Stimulated activated naive CD8-positive, alpha-beta T cell treated with anti-CD3 and anti-CD28 coated beads, Interleukin-15, Interleukin-2, amounts not matched to agents 100 ng/mL and 50 ng/mL, for 24 hours (primary cell): ENCODE data around the gene SCAMP3.
"Not testable (repeated sequence)": the region's sequence is repeated elsewhere in the genome, so short reads cannot be mapped to it uniquely, and the experiment has no call there.

Experiments used
- H3K27ac Mint-ChIP-seq: one replicate; pipeline ENCODE4 v1.8.0; 2021; ENCODE audit warnings: mild to moderate bottlenecking, mixed read lengths
- H3K27me3 Mint-ChIP-seq: one replicate; pipeline ENCODE4 v1.8.0; 2021; ENCODE audit warnings: mixed read lengths
- H3K36me3 Mint-ChIP-seq: one replicate; pipeline ENCODE4 v1.8.0; 2021; ENCODE audit warnings: low read depth, mixed read lengths
- H3K4me1 Mint-ChIP-seq: one replicate; pipeline ENCODE4 v1.8.0; 2021; ENCODE audit warnings: low read depth, mixed read lengths
- H3K4me3 Mint-ChIP-seq: one replicate; pipeline ENCODE4 v1.8.0; 2021; ENCODE audit warnings: mild to moderate bottlenecking, mixed read lengths
- H3K9me3 Mint-ChIP-seq: one replicate; pipeline ENCODE4 v1.8.0; 2021; ENCODE audit warnings: mixed read lengths

The SCAMP3 gene

DNA sequence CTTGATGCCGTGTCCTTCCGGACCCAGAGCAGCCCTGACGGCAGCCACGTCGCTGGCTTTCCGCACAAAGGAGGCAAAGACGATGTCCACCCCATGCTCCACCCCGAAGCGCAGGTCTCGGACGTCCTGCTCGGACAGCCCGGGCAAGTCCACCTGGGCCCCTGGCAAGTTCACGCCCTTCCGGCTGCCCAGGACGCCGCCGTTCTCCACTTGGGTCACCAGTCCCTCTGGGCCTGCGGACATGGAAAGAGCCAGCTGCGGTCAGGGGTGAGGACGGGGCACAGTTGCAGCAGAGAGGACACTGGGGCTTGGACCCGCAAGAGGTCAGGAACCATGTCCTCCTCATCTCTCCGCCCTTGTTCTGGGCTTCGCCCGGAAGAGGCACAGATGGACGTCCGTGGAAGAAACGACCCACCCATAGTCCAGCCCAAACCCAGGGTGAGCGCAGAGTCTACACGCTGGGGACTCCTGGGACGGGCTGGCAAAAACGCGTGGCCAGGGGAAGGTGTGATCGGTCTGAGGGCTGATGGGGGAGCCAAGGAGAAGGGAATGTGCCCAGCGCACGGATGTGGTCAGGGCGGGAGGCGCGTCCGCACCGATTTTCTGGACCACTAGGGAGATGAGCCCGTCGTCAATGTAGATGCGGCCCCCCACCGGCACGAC, 32.5 kb upstream of the SCAMP3 start:
- no peak overlapping the region for H3K27ac Mint-ChIP-seq
- no peak overlapping the region for H3K4me3 Mint-ChIP-seq
- H3K9me3 Mint-ChIP-seq, result no peaks in the 10 kb centered on the region
- no peaks in the 10 kb centered on the region for H3K36me3 Mint-ChIP-seq
- peaks cover 42% of the 10 kb centered on the region for H3K27me3 Mint-ChIP-seq
- H3K4me1 Mint-ChIP-seq, result peaks cover 3% of the 10 kb centered on the region

DNA sequence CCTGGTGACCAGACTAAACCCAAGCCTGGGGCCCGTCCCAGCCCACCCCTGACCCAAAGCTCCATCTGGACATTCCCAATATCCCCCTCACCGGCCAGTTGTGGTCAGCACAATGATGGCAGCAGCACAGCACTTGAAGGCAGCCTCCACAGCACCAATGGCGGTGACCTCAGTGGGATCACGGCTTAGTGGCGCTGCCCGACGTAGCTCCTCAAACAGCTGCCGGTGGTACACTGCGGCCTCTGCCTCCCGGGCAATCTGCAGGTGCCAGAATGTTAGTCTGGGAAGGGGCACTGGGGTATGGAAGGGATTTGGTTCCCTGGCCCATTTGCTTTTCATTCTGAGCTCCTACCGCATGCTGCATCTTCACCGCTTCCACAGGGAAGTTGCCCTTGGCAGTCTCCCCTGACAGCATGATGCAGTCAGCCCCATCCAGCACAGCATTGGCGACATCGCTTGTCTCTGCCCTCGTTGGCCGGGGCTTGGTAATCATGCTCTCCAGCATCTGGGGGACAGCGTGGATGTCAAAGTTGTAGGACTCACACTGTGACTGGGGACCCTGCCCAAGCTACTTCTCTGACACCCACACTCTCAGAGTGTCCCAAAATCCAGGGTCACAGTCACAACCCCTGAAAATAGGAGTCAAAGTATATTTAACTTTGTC, 31.1 kb upstream of the SCAMP3 start:
- H3K27me3 Mint-ChIP-seq, result peaks cover 42% of the 10 kb centered on the region
- H3K36me3 Mint-ChIP-seq, result no peaks in the 10 kb centered on the region
- H3K4me1 Mint-ChIP-seq, result peaks cover 3% of the 10 kb centered on the region

DNA sequence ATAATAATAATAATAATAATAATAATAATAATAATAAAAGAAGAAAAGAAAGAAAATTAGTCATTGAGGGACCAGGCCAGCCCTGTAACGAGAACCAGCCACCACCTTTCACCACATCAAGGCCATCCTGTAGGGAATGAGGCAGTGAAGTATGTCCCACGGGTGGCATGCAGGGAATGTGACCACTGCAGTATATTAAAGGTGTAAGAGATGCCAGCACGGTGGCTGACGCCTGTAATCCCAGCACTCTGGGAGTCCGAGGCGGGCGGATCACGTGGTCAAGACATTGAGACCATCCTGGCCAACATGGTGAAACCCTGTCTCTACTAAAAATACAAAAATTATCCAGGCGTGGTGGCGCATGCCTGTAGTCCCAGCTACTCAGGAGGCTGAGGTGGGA, 28.8 kb upstream of the SCAMP3 start:
- not testable (repeated sequence) for H3K9me3 Mint-ChIP-seq

More for the DNA sequence above, 31.1 kb upstream of the SCAMP3 start:
- Mint-ChIP-seq H3K27ac (no peak overlapping the region), H3K9me3 (no peaks in the 10 kb centered on the region), H3K4me3 (no peak overlapping the region)

DNA sequence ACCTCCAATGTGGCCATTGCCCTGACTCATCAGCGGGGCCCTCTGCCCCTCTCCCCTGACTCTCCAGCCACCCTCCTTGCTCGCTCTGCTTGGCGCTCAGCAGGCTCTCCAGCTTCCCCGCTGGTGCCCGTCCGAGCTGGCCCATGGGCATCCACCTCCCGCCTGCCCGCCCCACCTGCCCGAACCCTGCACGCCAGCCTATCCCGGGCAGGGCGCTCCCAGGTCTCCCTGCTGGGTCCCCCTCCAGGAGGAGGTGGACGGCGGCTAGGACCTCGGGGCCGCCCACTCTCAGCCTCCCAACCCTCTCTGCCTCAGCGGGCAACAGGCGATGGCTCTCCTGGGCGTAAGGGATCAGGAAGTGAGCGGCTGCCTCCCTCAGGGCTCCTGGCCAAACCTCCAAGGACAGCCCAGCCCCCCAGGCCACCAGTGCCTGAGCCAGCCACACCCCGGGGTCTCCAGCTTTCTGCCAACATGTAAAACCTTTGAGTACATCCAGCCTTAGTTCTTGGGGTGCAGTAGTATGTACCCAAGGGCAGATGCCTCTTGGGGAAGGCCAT, 25.9 kb upstream of the SCAMP3 start:
- no peaks in the 10 kb centered on the region for H3K4me1 Mint-ChIP-seq
- H3K4me3 Mint-ChIP-seq, result no peak overlapping the region
- H3K27me3 Mint-ChIP-seq, result no peaks in the 10 kb centered on the region
- no peak overlapping the region for H3K27ac Mint-ChIP-seq
- no peaks in the 10 kb centered on the region for H3K36me3 Mint-ChIP-seq
- H3K9me3 Mint-ChIP-seq, result no peaks in the 10 kb centered on the region

More for the DNA sequence above, 28.8 kb upstream of the SCAMP3 start:
- peaks cover 24% of the 10 kb centered on the region for H3K27me3 Mint-ChIP-seq
- not testable (repeated sequence) for H3K36me3 Mint-ChIP-seq, H3K4me3 Mint-ChIP-seq, H3K27ac Mint-ChIP-seq, H3K4me1 Mint-ChIP-seq

DNA sequence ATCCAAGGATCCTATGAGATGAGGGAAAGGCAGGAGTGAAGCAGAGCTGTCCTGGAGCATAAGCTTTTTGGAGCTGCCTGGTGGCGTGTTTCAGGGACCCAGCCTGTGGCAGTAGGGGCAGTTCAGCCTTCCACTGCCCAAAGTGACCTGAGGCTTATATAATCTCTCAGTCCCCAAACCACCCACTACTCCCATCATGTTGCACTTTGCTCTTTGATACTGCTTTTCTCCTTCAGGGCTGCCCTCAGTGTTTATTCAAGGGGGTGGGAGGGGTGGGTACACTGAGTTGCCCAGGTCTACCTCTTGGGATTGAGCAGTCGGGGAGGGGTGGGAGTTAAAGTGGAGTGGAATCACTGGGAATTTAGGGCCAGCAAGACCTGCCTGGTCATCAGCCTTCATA, 24.4 kb upstream of the SCAMP3 start:
- Mint-ChIP-seq H3K36me3 (no peaks in the 10 kb centered on the region), H3K4me1 (no peaks in the 10 kb centered on the region), H3K4me3 (no peak overlapping the region), H3K27me3 (no peaks in the 10 kb centered on the region), H3K9me3 (no peaks in the 10 kb centered on the region), H3K27ac (no peak overlapping the region)

DNA sequence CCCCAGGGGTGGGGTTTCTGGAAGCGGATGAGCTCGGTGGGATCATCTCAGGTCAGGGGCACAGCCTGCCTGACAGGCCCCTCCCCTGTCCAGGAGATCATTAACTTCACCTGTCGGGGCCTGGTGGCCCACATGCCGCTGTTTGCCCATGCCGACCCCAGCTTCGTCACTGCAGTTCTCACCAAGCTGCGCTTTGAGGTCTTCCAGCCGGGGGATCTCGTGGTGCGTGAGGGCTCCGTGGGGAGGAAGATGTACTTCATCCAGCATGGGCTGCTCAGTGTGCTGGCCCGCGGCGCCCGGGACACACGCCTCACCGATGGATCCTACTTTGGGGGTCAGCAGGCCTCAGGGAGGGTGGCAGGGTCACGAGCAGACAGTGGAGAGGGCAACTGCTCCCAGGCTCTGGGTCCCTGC, 23.5 kb upstream of the SCAMP3 start:
- H3K9me3 Mint-ChIP-seq, result no peaks in the 10 kb centered on the region
- H3K27ac Mint-ChIP-seq, result no peak overlapping the region
- no peaks in the 10 kb centered on the region for H3K27me3 Mint-ChIP-seq
- H3K36me3 Mint-ChIP-seq, result no peaks in the 10 kb centered on the region
- H3K4me3 Mint-ChIP-seq, result no peak overlapping the region
- H3K4me1 Mint-ChIP-seq, result no peaks in the 10 kb centered on the region

DNA sequence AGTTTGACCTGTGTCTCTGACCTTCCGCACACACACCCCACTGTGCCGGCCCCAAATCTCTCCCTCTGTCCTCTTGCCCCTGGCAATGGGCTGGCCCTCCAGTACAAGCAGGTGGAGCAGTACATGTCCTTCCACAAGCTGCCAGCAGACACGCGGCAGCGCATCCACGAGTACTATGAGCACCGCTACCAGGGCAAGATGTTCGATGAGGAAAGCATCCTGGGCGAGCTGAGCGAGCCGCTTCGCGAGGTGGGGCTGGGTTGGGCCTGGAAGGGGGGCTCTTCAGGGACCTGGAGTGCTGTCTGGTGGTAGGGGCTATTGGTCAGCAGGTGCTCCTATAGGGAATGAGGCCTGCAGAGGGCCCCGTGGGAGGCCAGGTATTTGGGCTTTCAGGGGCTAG, 22.9 kb upstream of the SCAMP3 start:
- H3K4me3 Mint-ChIP-seq, result no peak overlapping the region
- no peaks in the 10 kb centered on the region for H3K36me3 Mint-ChIP-seq
- H3K9me3 Mint-ChIP-seq, result no peaks in the 10 kb centered on the region
- no peak overlapping the region for H3K27ac Mint-ChIP-seq
- no peaks in the 10 kb centered on the region for H3K27me3 Mint-ChIP-seq
- no peaks in the 10 kb centered on the region for H3K4me1 Mint-ChIP-seq

DNA sequence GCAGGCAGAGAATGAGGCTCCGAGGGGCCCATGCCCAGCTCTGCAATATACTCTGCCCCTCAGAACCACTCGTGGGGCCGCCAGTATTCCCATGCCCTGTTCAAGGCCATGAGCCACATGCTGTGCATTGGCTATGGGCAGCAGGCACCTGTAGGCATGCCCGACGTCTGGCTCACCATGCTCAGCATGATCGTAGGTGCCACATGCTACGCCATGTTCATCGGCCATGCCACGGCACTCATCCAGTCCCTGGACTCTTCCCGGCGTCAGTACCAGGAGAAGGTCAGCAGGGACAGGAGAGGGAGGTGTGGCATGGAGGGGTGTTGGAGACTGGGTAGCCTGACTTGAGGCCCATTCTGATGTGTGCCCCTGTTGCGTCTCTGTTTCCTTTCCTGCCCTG, 22.3 kb upstream of the SCAMP3 start:
- Mint-ChIP-seq H3K9me3 (no peaks in the 10 kb centered on the region), H3K36me3 (no peaks in the 10 kb centered on the region), H3K4me3 (no peak overlapping the region), H3K27me3 (no peaks in the 10 kb centered on the region), H3K4me1 (no peaks in the 10 kb centered on the region), H3K27ac (no peak overlapping the region)

DNA sequence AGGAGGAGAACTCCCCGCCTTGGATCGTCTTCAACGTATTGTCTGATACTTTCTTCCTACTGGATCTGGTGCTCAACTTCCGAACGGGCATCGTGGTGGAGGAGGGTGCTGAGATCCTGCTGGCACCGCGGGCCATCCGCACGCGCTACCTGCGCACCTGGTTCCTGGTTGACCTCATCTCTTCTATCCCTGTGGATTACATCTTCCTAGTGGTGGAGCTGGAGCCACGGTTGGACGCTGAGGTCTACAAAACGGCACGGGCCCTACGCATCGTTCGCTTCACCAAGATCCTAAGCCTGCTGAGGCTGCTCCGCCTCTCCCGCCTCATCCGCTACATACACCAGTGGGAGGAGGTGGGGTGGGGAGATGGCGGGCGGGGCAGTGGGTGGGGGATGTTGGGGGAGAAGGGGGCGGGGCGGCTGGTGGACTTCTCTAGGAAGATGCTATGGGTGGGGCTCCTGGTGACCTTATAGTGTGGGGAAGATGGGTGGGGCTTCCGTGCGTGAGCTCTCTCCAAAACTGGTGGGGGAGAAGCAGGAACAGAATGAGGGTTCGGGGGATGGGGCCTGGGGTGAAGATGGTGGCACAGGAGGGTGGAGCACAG, 20.4 kb upstream of the SCAMP3 start:
- H3K27ac Mint-ChIP-seq, result no peak overlapping the region
- H3K4me3 Mint-ChIP-seq, result no peak overlapping the region
- H3K36me3 Mint-ChIP-seq, result no peaks in the 10 kb centered on the region
- peaks cover 9% of the 10 kb centered on the region for H3K4me1 Mint-ChIP-seq
- no peaks in the 10 kb centered on the region for H3K9me3 Mint-ChIP-seq
- H3K27me3 Mint-ChIP-seq, result no peaks in the 10 kb centered on the region

DNA sequence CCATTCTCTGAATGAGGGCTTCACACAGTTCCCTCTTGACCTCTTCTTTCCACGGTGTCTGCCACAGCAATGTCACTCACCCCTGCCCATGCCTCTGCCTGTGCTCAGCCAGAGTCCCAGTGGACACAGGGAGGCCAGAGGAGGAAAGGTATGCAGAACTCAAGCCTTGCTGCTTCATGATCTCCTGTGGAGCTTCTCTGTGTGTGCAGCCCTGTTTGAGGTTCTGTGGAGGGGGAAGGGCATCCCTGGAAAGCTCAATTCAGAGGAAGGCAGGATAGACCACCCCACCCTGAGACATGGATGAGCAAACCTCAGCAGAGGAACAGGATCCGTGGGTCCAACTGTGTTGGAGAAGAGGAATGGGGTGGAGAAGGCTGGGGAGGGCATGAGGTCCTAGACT, 17.1 kb upstream of the SCAMP3 start:
- Mint-ChIP-seq H3K36me3 (no peaks in the 10 kb centered on the region), H3K9me3 (no peaks in the 10 kb centered on the region), H3K27ac (no peak overlapping the region)

DNA sequence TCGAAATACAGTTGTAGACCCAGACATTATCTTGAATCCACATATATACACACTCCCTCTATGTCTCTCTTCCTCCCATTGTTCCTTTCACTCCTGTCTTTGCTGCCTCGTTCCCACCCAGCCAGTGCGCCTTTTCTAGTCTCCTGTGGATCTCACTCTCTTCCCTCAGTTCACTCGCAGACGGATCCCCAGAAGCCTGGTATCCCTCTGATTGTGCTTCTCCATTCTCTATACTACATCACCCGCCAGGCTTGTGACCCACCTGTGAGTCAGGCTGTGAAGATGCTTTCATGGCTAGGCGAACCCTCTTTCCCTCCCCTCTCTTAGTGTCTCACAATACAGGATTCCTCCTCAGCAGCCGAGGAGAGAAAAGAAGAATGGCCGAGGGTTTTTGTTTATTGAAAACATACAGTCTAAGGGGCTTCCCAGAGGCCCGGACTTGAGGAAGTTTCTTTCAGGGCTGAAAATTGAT, 16.6 kb upstream of the SCAMP3 start:
- Mint-ChIP-seq H3K27me3 (no peaks in the 10 kb centered on the region), H3K4me1 (peaks cover 28% of the 10 kb centered on the region), H3K27ac (no peak overlapping the region), H3K9me3 (no peaks in the 10 kb centered on the region), H3K36me3 (no peaks in the 10 kb centered on the region), H3K4me3 (peak overlapping the region; percentile 75)

More for the DNA sequence above, 17.1 kb upstream of the SCAMP3 start:
- peaks cover 25% of the 10 kb centered on the region for H3K4me1 Mint-ChIP-seq
- no peak overlapping the region for H3K4me3 Mint-ChIP-seq
- H3K27me3 Mint-ChIP-seq, result no peaks in the 10 kb centered on the region

DNA sequence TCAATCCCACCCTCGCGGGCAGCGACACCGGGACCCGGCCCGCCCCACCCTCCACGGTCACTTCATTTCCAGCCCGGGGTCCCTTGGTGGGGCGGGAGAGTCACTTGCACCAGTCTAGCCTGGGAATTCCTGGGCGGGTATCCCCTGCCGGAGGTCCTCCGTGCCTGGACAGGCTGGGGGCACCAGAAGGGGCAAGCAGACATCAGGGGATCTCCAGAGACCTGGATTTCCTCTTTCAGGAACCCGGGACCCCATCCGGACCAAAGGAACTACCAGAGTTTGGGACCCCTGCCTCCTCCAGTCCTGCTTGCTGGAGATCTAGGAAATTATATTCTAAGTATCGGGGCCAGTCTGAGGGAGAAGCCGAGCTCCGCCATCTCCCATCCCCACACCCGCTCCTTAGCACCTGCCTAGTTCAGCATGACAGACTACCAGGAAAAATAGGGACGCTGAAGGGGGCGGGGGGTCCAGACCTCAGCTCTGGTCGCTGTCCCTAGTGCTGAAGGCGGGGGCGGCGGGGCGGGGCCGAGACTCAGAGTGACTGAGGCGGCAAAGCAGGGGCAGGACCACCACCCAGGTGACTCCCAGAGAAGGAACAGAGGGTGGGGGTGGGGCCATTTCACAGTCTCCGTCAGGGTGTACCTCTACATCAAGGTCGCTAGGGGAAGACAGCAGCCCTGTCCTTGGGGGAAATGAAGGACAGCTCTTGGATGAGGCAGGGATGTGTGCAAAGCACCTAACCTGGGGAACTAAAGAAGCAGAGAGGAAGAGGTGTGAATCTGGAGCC, 15.9 kb upstream of the SCAMP3 start:
- Mint-ChIP-seq H3K27ac (no peak overlapping the region), H3K9me3 (no peaks in the 10 kb centered on the region), H3K36me3 (no peaks in the 10 kb centered on the region), H3K4me3 (peak overlapping the region; percentile 75), H3K27me3 (no peaks in the 10 kb centered on the region), H3K4me1 (peaks cover 29% of the 10 kb centered on the region)

DNA sequence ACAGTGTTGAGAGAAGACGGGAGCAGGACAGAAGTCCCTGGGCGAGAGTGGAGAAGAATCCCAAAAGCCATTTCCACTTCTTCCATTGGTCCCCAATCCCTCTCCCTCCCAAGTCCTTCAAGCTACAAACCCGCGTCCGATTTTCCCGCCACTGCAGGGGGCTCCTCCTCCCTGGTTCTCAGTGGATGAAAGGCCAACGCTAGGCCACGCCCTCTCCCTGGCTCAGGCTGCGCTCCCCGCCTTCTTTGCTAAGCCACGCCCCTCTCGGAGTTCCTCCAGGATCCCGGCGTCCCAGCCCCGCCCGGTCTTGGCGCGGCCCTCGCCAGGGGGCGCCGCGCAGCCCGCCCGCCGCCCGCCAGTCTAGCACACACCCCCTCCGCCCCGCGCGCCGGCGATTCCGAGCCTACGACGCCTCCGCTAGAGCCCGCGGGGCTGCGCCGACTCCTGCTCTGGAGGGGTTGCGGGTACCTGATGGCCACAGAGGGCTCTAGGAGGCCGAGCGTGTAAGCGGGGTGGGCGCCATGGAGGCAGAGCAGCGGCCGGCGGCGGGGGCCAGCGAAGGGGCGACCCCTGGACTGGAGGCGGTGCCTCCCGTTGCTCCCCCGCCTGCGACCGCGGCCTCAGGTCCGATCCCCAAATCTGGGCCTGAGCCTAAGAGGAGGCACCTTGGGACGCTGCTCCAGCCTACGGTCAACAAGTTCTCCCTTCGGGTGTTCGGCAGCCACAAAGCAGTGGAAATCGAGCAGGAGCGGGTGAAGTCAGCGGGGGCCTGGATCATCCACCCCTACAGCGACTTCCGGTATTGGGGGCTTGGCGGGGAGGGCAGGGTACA, 15.1 kb upstream of the SCAMP3 start, which contains the start of gene HCN3:
Gene HCN3, plus strand, starts transcription at position 394 of the 832 bp plus-strand sequence. Its CDS starts 128 bp downstream, at position 522.
- peak within 1 kb of the TSS; percentile 75 for H3K4me3 Mint-ChIP-seq
- H3K27ac Mint-ChIP-seq, result peak within 1 kb of the TSS; percentile 28
- H3K36me3 Mint-ChIP-seq, result peaks cover 7% of the 10 kb centered on the region
- H3K4me1 Mint-ChIP-seq, result peaks cover 36% of the 10 kb centered on the region
- H3K9me3 Mint-ChIP-seq, result no peaks in the 10 kb centered on the region
- H3K27me3 Mint-ChIP-seq, result no peaks in the 10 kb centered on the region
